ENCODE results near the gene SENP6. TPM values are rescaled to one million over a fixed set of nuclear protein-coding genes. Genes with fewer than 3 reads are reported as not detected.

Gene SENP6
- total and polyA plus RNA-seq, 9 of the 15 experiments (the other 6 are each of a cell fraction or from before 2014, with no cell fraction given): 11.1 to 79.4 (median 46.8) TPM

DNA sequence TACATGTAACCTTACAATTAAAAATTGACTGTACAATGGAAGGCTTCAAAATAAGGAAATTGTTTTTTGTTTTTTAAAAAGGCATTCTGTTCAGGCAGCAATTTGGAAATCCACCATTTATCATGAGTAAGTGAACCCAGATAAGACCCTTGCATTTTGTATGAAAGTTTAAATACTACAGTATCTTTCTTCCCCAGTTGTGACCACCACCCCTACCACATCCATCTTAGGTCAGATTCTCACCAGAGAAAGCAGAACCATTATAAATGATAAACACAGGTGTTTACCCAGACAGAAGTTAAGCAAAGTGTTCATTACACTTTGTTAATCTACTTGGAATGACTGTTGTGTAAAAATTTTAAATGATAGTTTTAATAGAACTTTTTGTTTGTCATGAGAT, 20.2 kb downstream of the SENP6 start:
- POLR2A ChIA-PET: interaction anchor here (1.2 to 4.0 kb wide), 2 partner anchors 12 kb away, joined by 3 to 31 read pairs; no protein-coding TSS in a partner anchor
- CTCF ChIA-PET (ENCODE audit: low intra/inter-chr PET ratio): no interaction called here
- TF ChIP-seq NCOR1 (IDR thresholded peaks at IDR 0.05) (0 out of 2 replicates have a peak, but pooled peaks have one; percentile 14), CBFA2T2 (conservative IDR thresholded peaks at IDR 0.05) (peak; percentile 35; the same call in 1 of the 2 replicates), DPF2 (IDR thresholded peaks at IDR 0.05) (peak; percentile 23; the same call in 1 of the 2 replicates), ZSCAN32 (CRISPR knock-in tag; IDR thresholded peaks at IDR 0.05) (no peak), KDM1A (IDR thresholded peaks at IDR 0.05) (peak in 1 of 2 experiments; percentile 36; a peak in 1 of 4 replicates), TEAD4 (IDR thresholded peaks at IDR 0.05; ENCODE audit: low read length) (peak; percentile 79; the same call in 1 of the 2 replicates), TEAD4 (CRISPR knock-in tag; IDR thresholded peaks at IDR 0.05; ENCODE audit: borderline replicate concordance) (no peak), TAL1 (IDR thresholded peaks at IDR 0.05) (peak; percentile 61), TRIM28 (IDR thresholded peaks at IDR 0.05) (no peak), TCF3 (CRISPR knock-in tag; IDR thresholded peaks at IDR 0.05) (peak; percentile 75), SMAD4 (CRISPR knock-in tag; conservative IDR thresholded peaks at IDR 0.05) (no peak), NR2F6 (CRISPR knock-in tag; IDR thresholded peaks at IDR 0.05) (no peak), RCOR1 (IDR thresholded peaks at IDR 0.05; ENCODE audit: borderline replicate concordance in 1 of 2, low read depth in 2 of 2, low read length in 2 of 2) (0 out of 4 replicates have a peak, but pooled peaks of 1 of the 2 experiments have one; percentile 11)
- TF ChIP-seq, protein P1, sequence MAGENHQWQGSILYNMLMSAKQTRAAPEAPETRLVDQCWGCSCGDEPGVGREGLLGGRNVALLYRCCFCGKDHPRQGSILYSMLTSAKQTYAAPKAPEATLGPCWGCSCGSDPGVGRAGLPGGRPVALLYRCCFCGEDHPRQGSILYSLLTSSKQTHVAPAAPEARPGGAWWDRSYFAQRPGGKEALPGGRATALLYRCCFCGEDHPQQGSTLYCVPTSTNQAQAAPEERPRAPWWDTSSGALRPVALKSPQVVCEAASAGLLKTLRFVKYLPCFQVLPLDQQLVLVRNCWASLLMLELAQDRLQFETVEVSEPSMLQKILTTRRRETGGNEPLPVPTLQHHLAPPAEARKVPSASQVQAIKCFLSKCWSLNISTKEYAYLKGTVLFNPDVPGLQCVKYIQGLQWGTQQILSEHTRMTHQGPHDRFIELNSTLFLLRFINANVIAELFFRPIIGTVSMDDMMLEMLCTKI (IDR thresholded peaks at IDR 0.05; ENCODE audit: partially characterized antibody): no peak
- TF ChIP-seq, protein P2, sequence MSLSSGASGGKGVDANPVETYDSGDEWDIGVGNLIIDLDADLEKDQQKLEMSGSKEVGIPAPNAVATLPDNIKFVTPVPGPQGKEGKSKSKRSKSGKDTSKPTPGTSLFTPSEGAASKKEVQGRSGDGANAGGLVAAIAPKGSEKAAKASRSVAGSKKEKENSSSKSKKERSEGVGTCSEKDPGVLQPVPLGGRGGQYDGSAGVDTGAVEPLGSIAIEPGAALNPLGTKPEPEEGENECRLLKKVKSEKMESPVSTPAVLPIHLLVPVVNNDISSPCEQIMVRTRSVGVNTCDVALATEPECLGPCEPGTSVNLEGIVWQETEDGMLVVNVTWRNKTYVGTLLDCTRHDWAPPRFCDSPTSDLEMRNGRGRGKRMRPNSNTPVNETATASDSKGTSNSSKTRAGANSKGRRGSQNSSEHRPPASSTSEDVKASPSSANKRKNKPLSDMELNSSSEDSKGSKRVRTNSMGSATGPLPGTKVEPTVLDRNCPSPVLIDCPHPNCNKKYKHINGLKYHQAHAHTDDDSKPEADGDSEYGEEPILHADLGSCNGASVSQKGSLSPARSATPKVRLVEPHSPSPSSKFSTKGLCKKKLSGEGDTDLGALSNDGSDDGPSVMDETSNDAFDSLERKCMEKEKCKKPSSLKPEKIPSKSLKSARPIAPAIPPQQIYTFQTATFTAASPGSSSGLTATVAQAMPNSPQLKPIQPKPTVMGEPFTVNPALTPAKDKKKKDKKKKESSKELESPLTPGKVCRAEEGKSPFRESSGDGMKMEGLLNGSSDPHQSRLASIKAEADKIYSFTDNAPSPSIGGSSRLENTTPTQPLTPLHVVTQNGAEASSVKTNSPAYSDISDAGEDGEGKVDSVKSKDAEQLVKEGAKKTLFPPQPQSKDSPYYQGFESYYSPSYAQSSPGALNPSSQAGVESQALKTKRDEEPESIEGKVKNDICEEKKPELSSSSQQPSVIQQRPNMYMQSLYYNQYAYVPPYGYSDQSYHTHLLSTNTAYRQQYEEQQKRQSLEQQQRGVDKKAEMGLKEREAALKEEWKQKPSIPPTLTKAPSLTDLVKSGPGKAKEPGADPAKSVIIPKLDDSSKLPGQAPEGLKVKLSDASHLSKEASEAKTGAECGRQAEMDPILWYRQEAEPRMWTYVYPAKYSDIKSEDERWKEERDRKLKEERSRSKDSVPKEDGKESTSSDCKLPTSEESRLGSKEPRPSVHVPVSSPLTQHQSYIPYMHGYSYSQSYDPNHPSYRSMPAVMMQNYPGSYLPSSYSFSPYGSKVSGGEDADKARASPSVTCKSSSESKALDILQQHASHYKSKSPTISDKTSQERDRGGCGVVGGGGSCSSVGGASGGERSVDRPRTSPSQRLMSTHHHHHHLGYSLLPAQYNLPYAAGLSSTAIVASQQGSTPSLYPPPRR (CRISPR knock-in tag; IDR thresholded peaks at IDR 0.05; ENCODE audit: borderline replicate concordance): no peak
- TF ChIP-seq, protein P3, sequence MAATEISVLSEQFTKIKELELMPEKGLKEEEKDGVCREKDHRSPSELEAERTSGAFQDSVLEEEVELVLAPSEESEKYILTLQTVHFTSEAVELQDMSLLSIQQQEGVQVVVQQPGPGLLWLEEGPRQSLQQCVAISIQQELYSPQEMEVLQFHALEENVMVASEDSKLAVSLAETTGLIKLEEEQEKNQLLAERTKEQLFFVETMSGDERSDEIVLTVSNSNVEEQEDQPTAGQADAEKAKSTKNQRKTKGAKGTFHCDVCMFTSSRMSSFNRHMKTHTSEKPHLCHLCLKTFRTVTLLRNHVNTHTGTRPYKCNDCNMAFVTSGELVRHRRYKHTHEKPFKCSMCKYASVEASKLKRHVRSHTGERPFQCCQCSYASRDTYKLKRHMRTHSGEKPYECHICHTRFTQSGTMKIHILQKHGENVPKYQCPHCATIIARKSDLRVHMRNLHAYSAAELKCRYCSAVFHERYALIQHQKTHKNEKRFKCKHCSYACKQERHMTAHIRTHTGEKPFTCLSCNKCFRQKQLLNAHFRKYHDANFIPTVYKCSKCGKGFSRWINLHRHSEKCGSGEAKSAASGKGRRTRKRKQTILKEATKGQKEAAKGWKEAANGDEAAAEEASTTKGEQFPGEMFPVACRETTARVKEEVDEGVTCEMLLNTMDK (IDR thresholded peaks at IDR 0.05; ENCODE audit: borderline replicate concordance, insufficient read depth, low read depth, low read length, poor library complexity, severe bottlenecking): no peak

More for the DNA sequence above, 20.2 kb downstream of the SENP6 start:
- Histone ChIP-seq H2AFZ (ENCODE audit: low read depth, low read length) (no peak overlapping the region), H3K27ac (ENCODE audit: extremely low read depth, low read depth, low read length) (no peak overlapping the region), H3K9me3 (replicated peaks; ENCODE audit: control insufficient read depth, insufficient read depth, low read depth, low read length) (no peaks in the 10 kb centered on the region), H3K27me3 (ENCODE audit: control insufficient read depth in 2 of 2, insufficient read depth in 2 of 2, low read length in 2 of 2) (no peaks in the 10 kb centered on the region), H4K20me1 (replicated peaks; ENCODE audit: control insufficient read depth, insufficient read depth, low read length) (peaks cover 8% of the 10 kb centered on the region; the same call in 1 of the 2 replicates), H3K4me3 (no peak overlapping the region), H3K79me2 (ENCODE audit: control insufficient read depth, insufficient read depth, low read length) (peaks cover 87% of the 10 kb centered on the region), H3K4me1 (replicated peaks in 1 of 2; ENCODE audit: control insufficient read depth in 2 of 2, insufficient read depth in 2 of 2, low read length in 2 of 2) (peaks cover 0 to 10% of the 10 kb centered on the region in 2 experiments; a peak in 4 of 5 replicates), H3K9ac (ENCODE audit: insufficient read depth in 1 of 2, low read depth in 2 of 2, low read length in 2 of 2) (no peak overlapping the region), H3K9me1 (ENCODE audit: control insufficient read depth, insufficient read depth, low read length) (peaks cover 4% of the 10 kb centered on the region), H3K36me3 (ENCODE audit: control insufficient read depth, insufficient read depth, low read length) (peaks cover 30% of the 10 kb centered on the region), H3K4me2 (ENCODE audit: insufficient read depth, low read length) (no peak overlapping the region)
- in situ Hi-C loops (cut with MboI): no loop called here
- BruUV-seq (replicated peaks): no TSS peak
- peak; percentile 32; the same call in 2 of the 3 replicates for ATAC-seq
- FAIRE-seq: no peak
- intact Hi-C loops (cut with micrococcal nuclease): no loop called here
- no peak for DNase-seq (ENCODE audit: extremely low read depth in 1 of 4, low spot score in 3 of 4)

Data from K562 (cell line).